ENCODE data around the gene SARS1.
"Not testable (repeated sequence)": the region's sequence is repeated elsewhere in the genome, so short reads cannot be mapped to it uniquely, and the experiment has no call there.

Gene SARS1

GRCh38 chr1:109213824-109214693 lies at the start of gene SARS1:
SARS1 (plus strand) TSS chr1:109213918; CDS start chr1:109213993, 75 bp downstream.
- peak; percentile 63 to 89 for DNase-seq

GRCh38 chr1:109164538-109164937 lies 49.2 kb upstream of the SARS1 start:
- no peak for DNase-seq

GRCh38 chr1:109167001-109167506 lies 46.7 kb upstream of the SARS1 start:
- DNase-seq, result no peak

- DNase-seq, result no peak
These were observed 43.5 kb upstream of the SARS1 start for GRCh38 chr1:109170035-109170764.

- no peak for DNase-seq
These were observed 42.1 kb upstream of the SARS1 start for GRCh38 chr1:109171646-109172045.

- DNase-seq, result not testable (repeated sequence)
These were observed 37.4 kb upstream of the SARS1 start for GRCh38 chr1:109176349-109176748.

GRCh38 chr1:109180715-109181084 lies 33.0 kb upstream of the SARS1 start:
- DNase-seq, result not testable (repeated sequence)

- DNase-seq, result no peak
These were observed 32.5 kb upstream of the SARS1 start for GRCh38 chr1:109181085-109181806.

- DNase-seq, result no peak
These were observed 31.9 kb upstream of the SARS1 start for GRCh38 chr1:109181807-109182163.

- DNase-seq, result no peak
These were observed 30.5 kb upstream of the SARS1 start for GRCh38 chr1:109183058-109183738.

- DNase-seq, result no peak
These were observed 29.0 kb upstream of the SARS1 start for GRCh38 chr1:109184687-109185086.

- no peak for DNase-seq
These were observed 28.4 kb upstream of the SARS1 start for GRCh38 chr1:109185357-109185756.

- DNase-seq, result no peak
These were observed 27.6 kb upstream of the SARS1 start for GRCh38 chr1:109185990-109186732.

GRCh38 chr1:109186733-109187086 lies 27.0 kb upstream of the SARS1 start:
- DNase-seq, result no peak

- DNase-seq, result no peak
These were observed 26.6 kb upstream of the SARS1 start for GRCh38 chr1:109187127-109187526.

GRCh38 chr1:109188200-109188599 lies 25.5 kb upstream of the SARS1 start:
- DNase-seq, result no peak

- no peak for DNase-seq
These were observed 24.9 kb upstream of the SARS1 start for GRCh38 chr1:109188781-109189180.

GRCh38 chr1:109190189-109190588 lies 23.5 kb upstream of the SARS1 start:
- no peak for DNase-seq

- no peak for DNase-seq
These were observed 22.3 kb upstream of the SARS1 start for GRCh38 chr1:109191377-109191776.

GRCh38 chr1:109191891-109192290 lies 21.8 kb upstream of the SARS1 start:
- DNase-seq, result no peak

GRCh38 chr1:109192433-109192832 lies 21.3 kb upstream of the SARS1 start:
- no peak for DNase-seq
